ENCODE measurements around the gene MORN5.

- TF ChIP-seq CTCF (IDR thresholded peaks at IDR 0.05): no peak
- no peak for TF ChIP-seq POLR2A (IDR thresholded peaks at IDR 0.05)
Measured at GRCh38 chr9:122155796-122156195, 3.9 kb upstream of the MORN5 start.

Data from transverse colon (tissue), 3 donors.